Measurements from ENCODE around the gene DENND2A.

DENND2A gene

GRCh38 chr7:140526787-140527664, 113.6 kb downstream of the DENND2A start:
- no peak overlapping the region for H3K27ac ChIP-seq (ENCODE audit: insufficient read depth in 1 of 2, low read depth in 1 of 2, low read length in 2 of 2, poor library complexity in 1 of 2, severe bottlenecking in 2 of 2)

DNA sequence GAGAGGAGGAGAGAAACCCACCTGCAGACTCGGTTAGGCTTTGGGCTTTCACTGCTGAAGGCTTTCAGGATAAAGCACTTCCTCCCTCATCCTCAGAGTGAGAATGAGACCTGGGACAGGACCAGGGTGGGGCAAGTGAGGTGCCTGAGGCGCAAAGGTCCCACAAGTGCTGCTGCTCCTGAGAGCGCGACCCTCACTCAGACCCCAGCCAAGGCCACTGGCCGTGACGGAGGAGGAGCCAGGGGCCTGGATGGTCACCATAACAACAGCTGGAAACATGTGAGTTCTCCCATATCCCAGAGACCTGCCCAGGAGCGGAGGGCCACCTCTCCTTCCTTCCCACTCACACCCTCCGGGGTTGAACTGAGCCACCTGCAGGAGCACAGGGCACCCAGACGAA, 114.4 kb downstream of the DENND2A start:
- H3K4me3 ChIP-seq (ENCODE audit: control insufficient read depth in 1 of 7, extremely low read depth in 1 of 7, insufficient read depth in 4 of 7, low read depth in 2 of 7, low read length in 6 of 7), result no peak overlapping the region
- H3K27ac ChIP-seq (ENCODE audit: insufficient read depth in 1 of 2, low read depth in 1 of 2, low read length in 2 of 2, poor library complexity in 1 of 2, severe bottlenecking in 2 of 2), result no peak overlapping the region
- H3K36me3 ChIP-seq (ENCODE audit: control insufficient read depth in 4 of 4, insufficient read depth in 4 of 4, low read length in 3 of 4), result no peaks in the 10 kb centered on the region
- CTCF ChIA-PET, result interaction anchor here (1.1 to 1.5 kb wide), 3 partner anchors 8 to 11 kb away, joined by 3 to 5 read pairs (median 3); no protein-coding TSS in a partner anchor
- peaks cover 0 to 7% (median 5%) of the 10 kb centered on the region in 4 experiments for H3K4me1 ChIP-seq (ENCODE audit: control extremely low read depth in 1 of 4, control insufficient read depth in 4 of 4, insufficient read depth in 4 of 4, low read length in 3 of 4)
- POLR2A ChIA-PET, result no interaction called here
- peaks cover 0 to 6% (median 0%) of the 10 kb centered on the region in 5 experiments for H3K27me3 ChIP-seq (replicated peaks in 2 of 5; ENCODE audit: control insufficient read depth in 4 of 5, insufficient read depth in 5 of 5, low read length in 4 of 5)
- no peaks in the 10 kb centered on the region for H3K9me3 ChIP-seq (ENCODE audit: control extremely low read depth in 1 of 5, control insufficient read depth in 4 of 5, insufficient read depth in 2 of 5, low read depth in 1 of 5, low read length in 4 of 5)
- 91% methylated on average over 6 of the region's 9 CpGs for WGBS (ENCODE audit: insufficient coverage)
- DNase-seq, result no peak

More at GRCh38 chr7:140526787-140527664, 113.6 kb downstream of the DENND2A start:
- Histone ChIP-seq H3K9me3 (ENCODE audit: control extremely low read depth in 1 of 5, control insufficient read depth in 4 of 5, insufficient read depth in 2 of 5, low read depth in 1 of 5, low read length in 4 of 5) (no peaks in the 10 kb centered on the region), H3K36me3 (ENCODE audit: control insufficient read depth in 4 of 4, insufficient read depth in 4 of 4, low read length in 3 of 4) (no peaks in the 10 kb centered on the region), H3K4me1 (ENCODE audit: control extremely low read depth in 1 of 4, control insufficient read depth in 4 of 4, insufficient read depth in 4 of 4, low read length in 3 of 4) (peaks cover 0 to 7% (median 5%) of the 10 kb centered on the region in 4 experiments), H3K27me3 (replicated peaks in 2 of 5; ENCODE audit: control insufficient read depth in 4 of 5, insufficient read depth in 5 of 5, low read length in 4 of 5) (peaks cover 0 to 9% (median 0%) of the 10 kb centered on the region in 5 experiments), H3K4me3 (ENCODE audit: control insufficient read depth in 1 of 7, extremely low read depth in 1 of 7, insufficient read depth in 4 of 7, low read depth in 2 of 7, low read length in 6 of 7) (no peak overlapping the region)
- 91% methylated on average over 25 of the region's 31 CpGs for WGBS (ENCODE audit: insufficient coverage)
- CTCF ChIA-PET, result interaction anchor here (1.1 kb wide), 2 partner anchors 9 to 10 kb away, joined by 3 read pairs; no protein-coding TSS in a partner anchor
- no peak for DNase-seq
- POLR2A ChIA-PET, result no interaction called here

DNA sequence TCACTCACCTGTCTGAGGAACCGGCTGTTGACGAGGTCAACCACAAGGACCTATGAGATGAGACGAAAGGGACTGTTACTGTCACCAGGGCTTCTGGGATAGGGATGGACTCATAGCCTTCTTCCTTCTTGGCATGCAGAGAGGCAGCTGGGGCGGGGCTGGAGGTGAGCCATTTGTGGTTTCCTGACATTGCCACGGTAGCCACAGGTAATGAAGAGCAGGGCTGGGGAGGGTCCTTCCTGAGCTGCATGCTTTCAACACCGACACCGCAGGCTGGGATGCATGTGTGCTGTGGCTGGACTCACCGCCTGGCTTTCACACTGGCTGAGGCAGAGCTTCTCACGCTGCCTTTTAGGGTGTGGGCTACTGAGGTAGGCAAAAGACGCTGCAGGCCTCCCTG, 114.9 kb downstream of the DENND2A start:
- WGBS (ENCODE audit: insufficient coverage), result 58% methylated on average over 9 of the region's 10 CpGs
- H3K27ac ChIP-seq (ENCODE audit: insufficient read depth in 1 of 2, low read depth in 1 of 2, low read length in 2 of 2, poor library complexity in 1 of 2, severe bottlenecking in 2 of 2), result no peak overlapping the region
- H3K4me3 ChIP-seq (ENCODE audit: control insufficient read depth in 1 of 7, extremely low read depth in 1 of 7, insufficient read depth in 4 of 7, low read depth in 2 of 7, low read length in 6 of 7), result no peak overlapping the region
- H3K9me3 ChIP-seq (ENCODE audit: control extremely low read depth in 1 of 5, control insufficient read depth in 4 of 5, insufficient read depth in 2 of 5, low read depth in 1 of 5, low read length in 4 of 5), result no peaks in the 10 kb centered on the region
- H3K27me3 ChIP-seq (replicated peaks in 2 of 5; ENCODE audit: control insufficient read depth in 4 of 5, insufficient read depth in 5 of 5, low read length in 4 of 5), result peaks cover 0 to 2% (median 0%) of the 10 kb centered on the region in 5 experiments
- peak in 2 of 3 donors; percentile 50 to 57 for DNase-seq
- H3K4me1 ChIP-seq (ENCODE audit: control extremely low read depth in 1 of 4, control insufficient read depth in 4 of 4, insufficient read depth in 4 of 4, low read length in 3 of 4), result peaks cover 0 to 7% (median 5%) of the 10 kb centered on the region in 4 experiments
- H3K36me3 ChIP-seq (ENCODE audit: control insufficient read depth in 4 of 4, insufficient read depth in 4 of 4, low read length in 3 of 4), result no peaks in the 10 kb centered on the region
- ChIA-PET POLR2A (no interaction called here), CTCF (interaction anchor here (1.5 kb wide), 1 partner anchor 9 kb away, joined by 5 read pairs; no protein-coding TSS in a partner anchor)

DNA sequence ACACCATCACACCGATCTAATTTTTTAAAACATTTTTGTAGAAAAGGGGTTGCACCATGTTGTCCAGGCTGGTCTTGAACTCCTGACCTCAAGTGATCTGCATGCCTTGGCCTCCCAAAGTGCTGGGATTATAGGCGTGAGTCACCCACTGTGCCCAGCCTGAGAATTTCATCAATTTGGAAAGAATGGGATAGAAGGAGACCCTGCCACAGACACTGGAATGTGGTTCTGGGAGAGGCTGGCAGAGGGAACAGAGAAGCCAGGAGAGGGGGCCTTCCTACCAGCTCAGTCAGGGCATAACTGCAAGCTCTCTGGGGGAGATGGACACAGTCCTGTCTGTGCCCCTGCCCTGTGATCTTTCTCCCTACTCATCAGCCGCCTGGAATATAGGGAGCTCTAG, 119.2 kb downstream of the DENND2A start:
- CTCF ChIA-PET, result interaction anchor here (0.7 kb wide), 1 partner anchor 43 kb away, joined by 4 read pairs; no protein-coding TSS in a partner anchor
- Histone ChIP-seq H3K4me1 (ENCODE audit: control extremely low read depth in 1 of 4, control insufficient read depth in 4 of 4, insufficient read depth in 4 of 4, low read length in 3 of 4) (peaks cover 0 to 10% (median 7%) of the 10 kb centered on the region in 4 experiments), H3K27me3 (replicated peaks in 2 of 5; ENCODE audit: control insufficient read depth in 4 of 5, insufficient read depth in 5 of 5, low read length in 4 of 5) (peaks cover 0 to 4% (median 0%) of the 10 kb centered on the region in 5 experiments), H3K27ac (ENCODE audit: insufficient read depth in 1 of 2, low read depth in 1 of 2, low read length in 2 of 2, poor library complexity in 1 of 2, severe bottlenecking in 2 of 2) (no peak overlapping the region), H3K9me3 (ENCODE audit: control extremely low read depth in 1 of 5, control insufficient read depth in 4 of 5, insufficient read depth in 2 of 5, low read depth in 1 of 5, low read length in 4 of 5) (no peaks in the 10 kb centered on the region), H3K4me3 (ENCODE audit: control insufficient read depth in 1 of 7, extremely low read depth in 1 of 7, insufficient read depth in 4 of 7, low read depth in 2 of 7, low read length in 6 of 7) (no peak overlapping the region), H3K36me3 (ENCODE audit: control insufficient read depth in 4 of 4, insufficient read depth in 4 of 4, low read length in 3 of 4) (no peaks in the 10 kb centered on the region)
- no peak for DNase-seq
- 100% methylated on average over 3 of the region's 3 CpGs for WGBS (ENCODE audit: insufficient coverage)
- POLR2A ChIA-PET, result interaction anchor here (0.7 kb wide), 1 partner anchor 18 kb away, joined by 3 read pairs; no protein-coding TSS in a partner anchor

- Histone ChIP-seq H3K9me3 (ENCODE audit: control extremely low read depth in 1 of 5, control insufficient read depth in 4 of 5, insufficient read depth in 2 of 5, low read depth in 1 of 5, low read length in 4 of 5) (no peaks in the 10 kb centered on the region), H3K27ac (ENCODE audit: insufficient read depth in 1 of 2, low read depth in 1 of 2, low read length in 2 of 2, poor library complexity in 1 of 2, severe bottlenecking in 2 of 2) (no peak overlapping the region), H3K4me3 (ENCODE audit: control insufficient read depth in 1 of 7, extremely low read depth in 1 of 7, insufficient read depth in 4 of 7, low read depth in 2 of 7, low read length in 6 of 7) (no peak overlapping the region), H3K27me3 (replicated peaks in 2 of 5; ENCODE audit: control insufficient read depth in 4 of 5, insufficient read depth in 5 of 5, low read length in 4 of 5) (peaks cover 0 to 4% (median 0%) of the 10 kb centered on the region in 5 experiments), H3K4me1 (ENCODE audit: control extremely low read depth in 1 of 4, control insufficient read depth in 4 of 4, insufficient read depth in 4 of 4, low read length in 3 of 4) (peaks cover 0 to 3% (median 2%) of the 10 kb centered on the region in 4 experiments), H3K36me3 (ENCODE audit: control insufficient read depth in 4 of 4, insufficient read depth in 4 of 4, low read length in 3 of 4) (no peaks in the 10 kb centered on the region)
- no peak for DNase-seq
- ChIA-PET POLR2A (no interaction called here), CTCF (interaction anchor here (1.2 to 2.8 kb wide), 3 partner anchors 41 to 137 kb away, joined by 3 to 13 read pairs (median 3); partner anchors contain the start of gene MKRN1)
- 94% methylated on average over 6 of the region's 7 CpGs for WGBS (ENCODE audit: insufficient coverage)
Measured at GRCh38 chr7:140519007-140519399, 121.6 kb downstream of the DENND2A start.

DNA sequence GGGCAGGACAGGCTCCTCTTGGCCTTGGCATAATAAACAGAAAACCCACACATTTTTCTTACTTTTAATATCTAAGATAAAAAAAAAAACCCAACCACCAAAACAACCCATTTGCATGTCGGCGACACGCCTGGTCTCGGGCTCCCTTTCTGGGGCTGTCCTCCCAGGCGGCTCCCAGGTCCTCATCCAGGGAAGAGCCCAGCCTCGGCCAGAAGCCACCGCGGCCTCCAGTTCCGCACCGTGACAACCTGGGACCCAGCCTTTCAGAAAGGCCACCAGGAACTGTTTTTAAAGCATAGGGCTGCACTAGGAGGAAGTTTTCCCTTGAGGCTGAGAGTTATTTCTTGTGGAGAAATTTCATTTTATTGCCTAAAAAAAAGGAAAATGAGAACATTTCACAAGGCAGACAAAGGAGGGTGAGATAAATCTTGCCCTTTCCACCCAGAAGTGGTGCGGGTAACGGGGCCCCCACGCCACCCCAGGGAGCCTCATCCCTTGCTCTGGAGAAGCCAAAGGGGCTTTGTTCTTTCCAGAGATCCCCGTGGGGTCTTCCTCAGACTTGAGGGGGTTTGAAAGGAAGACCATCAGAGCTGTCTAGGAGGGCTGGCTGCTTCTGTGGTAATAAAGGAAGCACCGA, 122.1 kb downstream of the DENND2A start:
- WGBS (ENCODE audit: insufficient coverage), result 88% methylated on average over 10 of the region's 15 CpGs
- CTCF ChIA-PET, result interaction anchor here (0.7 to 2.8 kb wide), 8 partner anchors 8 to 138 kb away, joined by 3 to 13 read pairs (median 3); partner anchors contain the start of gene MKRN1
- Histone ChIP-seq H3K27ac (ENCODE audit: insufficient read depth in 1 of 2, low read depth in 1 of 2, low read length in 2 of 2, poor library complexity in 1 of 2, severe bottlenecking in 2 of 2) (no peak overlapping the region), H3K4me3 (ENCODE audit: control insufficient read depth in 1 of 7, extremely low read depth in 1 of 7, insufficient read depth in 4 of 7, low read depth in 2 of 7, low read length in 6 of 7) (no peak overlapping the region), H3K4me1 (ENCODE audit: control extremely low read depth in 1 of 4, control insufficient read depth in 4 of 4, insufficient read depth in 4 of 4, low read length in 3 of 4) (peaks cover 0 to 3% (median 2%) of the 10 kb centered on the region in 4 experiments), H3K27me3 (replicated peaks in 2 of 5; ENCODE audit: control insufficient read depth in 4 of 5, insufficient read depth in 5 of 5, low read length in 4 of 5) (peaks cover 0 to 4% (median 0%) of the 10 kb centered on the region in 5 experiments), H3K9me3 (ENCODE audit: control extremely low read depth in 1 of 5, control insufficient read depth in 4 of 5, insufficient read depth in 2 of 5, low read depth in 1 of 5, low read length in 4 of 5) (no peaks in the 10 kb centered on the region), H3K36me3 (ENCODE audit: control insufficient read depth in 4 of 4, insufficient read depth in 4 of 4, low read length in 3 of 4) (no peaks in the 10 kb centered on the region)
- DNase-seq, result no peak
- POLR2A ChIA-PET, result no interaction called here

All from common myeloid progenitor, CD34-positive (primary cell).